Stimulated activated naive B cell treated with anti-CD40 and anti-IgM and Interleukin-4, amounts not matched to agents 10 μg/mL and 1 μg/mL and 100 μg/mL, for 72 hours (primary cell): ENCODE measurements around the gene JARID2.
A peak's percentile ranks its signal among the peaks of the same experiment; 100 is the strongest.

Source experiments
- ATAC-seq, 2 donors: fragments of 150-1000 bp; cut with Tn5 transposase; replicated peaks; 2 replicates each; pipeline ENCODE4 v1.10.0; 2021; ENCODE audit warnings: moderate library complexity in 1 of 2
- DNase-seq: peaks from one replicate; pipeline ENCODE4 v3.0.0; 2021
- H3K27ac Mint-ChIP-seq: one replicate; pipeline ENCODE4 v1.8.0; 2022; ENCODE audit warnings: mild to moderate bottlenecking, mixed read lengths
- H3K27me3 Mint-ChIP-seq, 2 donors: one replicate each; pipeline ENCODE4 v1.8.0; 2022; ENCODE audit warnings: mixed read lengths in 2 of 2
- H3K36me3 Mint-ChIP-seq, 2 donors: one replicate each; pipeline ENCODE4 v1.8.0; 2022; ENCODE audit warnings: mixed read lengths in 2 of 2, mild to moderate bottlenecking in 1 of 2
- H3K4me1 Mint-ChIP-seq, 2 donors: one replicate each; pipeline ENCODE4 v1.8.0; 2022; ENCODE audit warnings: mixed read lengths in 2 of 2, mild to moderate bottlenecking in 1 of 2
- H3K4me3 Mint-ChIP-seq, 2 donors: one replicate each; pipeline ENCODE4 v1.8.0; 2022; ENCODE audit warnings: mild to moderate bottlenecking in 2 of 2, mixed read lengths in 2 of 2, moderate library complexity in 1 of 2
- H3K9me3 Mint-ChIP-seq, 2 donors: one replicate each; pipeline ENCODE4 v1.8.0; 2022; ENCODE audit warnings: mixed read lengths in 2 of 2, mild to moderate bottlenecking in 1 of 2

The JARID2 gene

GRCh38 chr6:15245361-15246216 is at the start of gene JARID2:
TSS of gene JARID2 (plus strand) at chr6:15246069. CDS start at chr6:15246540, 471 bp downstream.
- peak; percentile 72 to 78 for ATAC-seq
- no peaks in the 10 kb centered on the region for H3K9me3 Mint-ChIP-seq
- no peaks in the 10 kb centered on the region for H3K27me3 Mint-ChIP-seq
- DNase-seq = peak; percentile 97
- peaks cover 0 to 7% of the 10 kb centered on the region in 2 donors for H3K36me3 Mint-ChIP-seq
- H3K4me3 Mint-ChIP-seq = peak within 1 kb of the TSS; percentile 99 to 100
- peaks cover 16 to 35% of the 10 kb centered on the region in 2 donors for H3K4me1 Mint-ChIP-seq
- H3K27ac Mint-ChIP-seq = peak within 1 kb of the TSS; percentile 100

- no peak overlapping the region for H3K4me3 Mint-ChIP-seq
- ATAC-seq (no peak), DNase-seq (no peak)
- H3K36me3 Mint-ChIP-seq = no peaks in the 10 kb centered on the region
- H3K27me3 Mint-ChIP-seq = no peaks in the 10 kb centered on the region
- no peaks in the 10 kb centered on the region for H3K9me3 Mint-ChIP-seq
- no peaks in the 10 kb centered on the region for H3K4me1 Mint-ChIP-seq
- no peak overlapping the region for H3K27ac Mint-ChIP-seq
These were observed 45.8 kb upstream of the JARID2 start for GRCh38 chr6:15200087-15200486.

GRCh38 chr6:15205321-15205720 is 40.5 kb upstream of the JARID2 start:
- Mint-ChIP-seq H3K4me3 (no peak overlapping the region), H3K27ac (no peak overlapping the region), H3K27me3 (no peaks in the 10 kb centered on the region), H3K36me3 (no peaks in the 10 kb centered on the region), H3K9me3 (no peaks in the 10 kb centered on the region), H3K4me1 (peaks cover 4 to 15% of the 10 kb centered on the region in 2 donors)
- no peak for DNase-seq
- ATAC-seq = no peak

- peaks cover 6 to 15% of the 10 kb centered on the region in 2 donors for H3K4me1 Mint-ChIP-seq
- H3K36me3 Mint-ChIP-seq = no peaks in the 10 kb centered on the region
- DNase-seq = no peak
- no peaks in the 10 kb centered on the region for H3K9me3 Mint-ChIP-seq
- H3K27me3 Mint-ChIP-seq = no peaks in the 10 kb centered on the region
- H3K27ac Mint-ChIP-seq = no peak overlapping the region
- H3K4me3 Mint-ChIP-seq = no peak overlapping the region
- no peak for ATAC-seq
These were observed 39.0 kb upstream of the JARID2 start for GRCh38 chr6:15206887-15207286.

- ATAC-seq (no peak), DNase-seq (no peak)
- Mint-ChIP-seq H3K36me3 (no peaks in the 10 kb centered on the region), H3K4me1 (peaks cover 6 to 15% of the 10 kb centered on the region in 2 donors), H3K27ac (no peak overlapping the region), H3K27me3 (no peaks in the 10 kb centered on the region), H3K4me3 (no peak overlapping the region), H3K9me3 (no peaks in the 10 kb centered on the region)
These were observed 37.9 kb upstream of the JARID2 start for GRCh38 chr6:15207923-15208322.

- H3K27ac Mint-ChIP-seq = no peak overlapping the region
- no peaks in the 10 kb centered on the region for H3K27me3 Mint-ChIP-seq
- ATAC-seq (no peak), DNase-seq (no peak)
- H3K9me3 Mint-ChIP-seq = no peaks in the 10 kb centered on the region
- no peak overlapping the region for H3K4me3 Mint-ChIP-seq
- H3K4me1 Mint-ChIP-seq = peaks cover 14 to 24% of the 10 kb centered on the region in 2 donors
- no peaks in the 10 kb centered on the region for H3K36me3 Mint-ChIP-seq
These were observed 31.9 kb upstream of the JARID2 start for GRCh38 chr6:15213838-15214400.

GRCh38 chr6:15218401-15218800 is 27.5 kb upstream of the JARID2 start:
- Mint-ChIP-seq H3K4me1 (peaks cover 18 to 35% of the 10 kb centered on the region in 2 donors), H3K9me3 (no peaks in the 10 kb centered on the region), H3K27me3 (no peaks in the 10 kb centered on the region), H3K27ac (no peak overlapping the region), H3K4me3 (no peak overlapping the region), H3K36me3 (no peaks in the 10 kb centered on the region)
- ATAC-seq = no peak
- DNase-seq = no peak

GRCh38 chr6:15220062-15220461 is 25.8 kb upstream of the JARID2 start:
- H3K9me3 Mint-ChIP-seq = no peaks in the 10 kb centered on the region
- no peaks in the 10 kb centered on the region for H3K36me3 Mint-ChIP-seq
- DNase-seq (no peak), ATAC-seq (peak in 1 of 2 donors; percentile 14)
- H3K27ac Mint-ChIP-seq = no peak overlapping the region
- H3K27me3 Mint-ChIP-seq = no peaks in the 10 kb centered on the region
- no peak overlapping the region for H3K4me3 Mint-ChIP-seq
- peaks cover 9 to 26% of the 10 kb centered on the region in 2 donors for H3K4me1 Mint-ChIP-seq

- ATAC-seq (no peak), DNase-seq (no peak)
- Mint-ChIP-seq H3K27me3 (no peaks in the 10 kb centered on the region), H3K4me3 (no peak overlapping the region), H3K27ac (no peak overlapping the region), H3K9me3 (no peaks in the 10 kb centered on the region), H3K4me1 (peaks cover 7 to 16% of the 10 kb centered on the region in 2 donors), H3K36me3 (no peaks in the 10 kb centered on the region)
These were observed 18.0 kb upstream of the JARID2 start for GRCh38 chr6:15227827-15228318.

- ATAC-seq (no peak), DNase-seq (no peak)
- H3K36me3 Mint-ChIP-seq = no peaks in the 10 kb centered on the region
- H3K9me3 Mint-ChIP-seq = no peaks in the 10 kb centered on the region
- no peaks in the 10 kb centered on the region for H3K27me3 Mint-ChIP-seq
- no peak overlapping the region for H3K4me3 Mint-ChIP-seq
- H3K27ac Mint-ChIP-seq = no peak overlapping the region
- peaks cover 6 to 17% of the 10 kb centered on the region in 2 donors for H3K4me1 Mint-ChIP-seq
These were observed 15.0 kb upstream of the JARID2 start for GRCh38 chr6:15230827-15231226.

- H3K9me3 Mint-ChIP-seq = no peaks in the 10 kb centered on the region
- ATAC-seq = peak; percentile 82 to 89
- H3K4me1 Mint-ChIP-seq = peaks cover 6 to 17% of the 10 kb centered on the region in 2 donors
- no peaks in the 10 kb centered on the region for H3K27me3 Mint-ChIP-seq
- DNase-seq = no peak
- no peak overlapping the region for H3K4me3 Mint-ChIP-seq
- no peaks in the 10 kb centered on the region for H3K36me3 Mint-ChIP-seq
- peak overlapping the region; percentile 25 for H3K27ac Mint-ChIP-seq
These were observed 12.9 kb upstream of the JARID2 start for GRCh38 chr6:15232836-15233510.

- no peaks in the 10 kb centered on the region for H3K36me3 Mint-ChIP-seq
- H3K9me3 Mint-ChIP-seq = no peaks in the 10 kb centered on the region
- no peaks in the 10 kb centered on the region for H3K27me3 Mint-ChIP-seq
- DNase-seq = no peak
- peaks cover 6 to 17% of the 10 kb centered on the region in 2 donors for H3K4me1 Mint-ChIP-seq
- peak overlapping the region in 1 of 2 donors; percentile 50 for H3K4me3 Mint-ChIP-seq
- ATAC-seq = peak; percentile 46 to 75
- H3K27ac Mint-ChIP-seq = peak overlapping the region; percentile 81
These were observed 11.7 kb upstream of the JARID2 start for GRCh38 chr6:15234068-15234758.

GRCh38 chr6:15239616-15240364 is 6.1 kb upstream of the JARID2 start:
- peaks cover 4 to 11% of the 10 kb centered on the region in 2 donors for H3K4me1 Mint-ChIP-seq
- H3K36me3 Mint-ChIP-seq = no peaks in the 10 kb centered on the region
- H3K4me3 Mint-ChIP-seq = no peak overlapping the region
- H3K9me3 Mint-ChIP-seq = no peaks in the 10 kb centered on the region
- no peak overlapping the region for H3K27ac Mint-ChIP-seq
- DNase-seq = no peak
- H3K27me3 Mint-ChIP-seq = no peaks in the 10 kb centered on the region
- ATAC-seq = no peak
